A673 (cell line): ENCODE measurements around the gene CNPY1.

Experiments used
- CTCF ChIP-seq: fragments of 300-800, 200-600 bp; sonication (generic); conservative IDR thresholded peaks from 2 replicates; pipeline ENCODE4 v1.5.1; 2017; ENCODE audit warnings: low read depth, mild to moderate bottlenecking, antibody characterized with exemption, low read length, moderate library complexity, mixed read lengths
- EZH2 ChIP-seq: fragments of 200-600 bp; sonication (generic); IDR thresholded peaks from 2 replicates; pipeline ENCODE4 v1.6.1; 2017; ENCODE audit warnings: borderline replicate concordance, low read depth, mild to moderate bottlenecking, mixed read lengths, antibody characterized with exemption, low read length; ENCODE audit not compliant: poor library complexity, severe bottlenecking

GRCh38 chr7:155483245-155483644 is 63.1 kb downstream of the CNPY1 start:
- TF ChIP-seq CTCF (no peak), EZH2 (no peak)
